Smooth muscle cell (in vitro differentiated cells): ENCODE results near the gene ZNF569. TPM values are rescaled to one million over a fixed set of nuclear protein-coding genes. Genes with fewer than 3 reads are reported as not detected.
"Not testable (repeated sequence)": the region's sequence is repeated elsewhere in the genome, so short reads cannot be mapped to it uniquely, and the experiment has no call there.

Experiments used
- DNase-seq: peaks from one replicate; lab custom pipeline; 2025; ENCODE audit not compliant: unreplicated experiment; lab: John Stamatoyannopoulos, UW
- H2AFZ ChIP-seq: fragments of 200-600 bp; sonication (generic); 2 replicates; pipeline ENCODE4 v1.6.0; 2016; ENCODE audit warnings: antibody characterized with exemption, low read depth, mild to moderate bottlenecking
- H3F3A ChIP-seq: fragments of 200-600 bp; sonication (generic); 2 replicates; pipeline ENCODE4 v1.6.0; 2017; ENCODE audit warnings: antibody characterized with exemption, low read depth
- H3K27ac ChIP-seq: fragments of 200-600 bp; sonication (generic); 2 replicates; pipeline ENCODE4 v1.5.1; 2016; ENCODE audit warnings: low read depth, mild to moderate bottlenecking
- H3K27me3 ChIP-seq: fragments of 200-600 bp; sonication (generic); 2 replicates; pipeline ENCODE4 v1.6.1; 2016; ENCODE audit warnings: low read depth, mild to moderate bottlenecking
- H3K36me3 ChIP-seq: fragments of 200-600 bp; sonication (generic); 2 replicates; pipeline ENCODE4 v1.5.1; 2016; ENCODE audit warnings: low read depth
- H3K4me1 ChIP-seq: fragments of 200-600 bp; sonication (generic); 2 replicates; pipeline ENCODE4 v1.5.1; 2016; ENCODE audit warnings: low read depth
- H3K4me2 ChIP-seq: fragments of 200-600 bp; sonication (generic); 2 replicates; pipeline ENCODE4 v1.6.0; 2016; ENCODE audit warnings: mild to moderate bottlenecking
- H3K4me3 ChIP-seq: fragments of 200-600 bp; sonication (generic); 2 replicates; pipeline ENCODE4 v1.5.1; 2016; ENCODE audit warnings: mild to moderate bottlenecking
- H3K79me2 ChIP-seq: fragments of 200-600 bp; sonication (generic); 2 replicates; pipeline ENCODE4 v1.6.0; 2016; ENCODE audit warnings: low read depth, mild to moderate bottlenecking
- H3K9ac ChIP-seq: fragments of 200-600 bp; sonication (generic); 2 replicates; pipeline ENCODE4 v1.6.0; 2016; ENCODE audit warnings: low read depth
- H3K9me3 ChIP-seq: fragments of 200-600 bp; sonication (generic); replicated peaks from 2 replicates; pipeline ENCODE4 v1.5.1; 2016; ENCODE audit warnings: low read depth
- H4K20me1 ChIP-seq: fragments of 200-600 bp; sonication (generic); 2 replicates; pipeline ENCODE4 v1.6.0; 2016; ENCODE audit warnings: low read depth
- WGBS: methylation state at CpG from one replicate; pipeline ENCODE4 v1.1.7; 2016; ENCODE audit warnings: low lambda C conversion rate; 5-methylcytosine and 5-hydroxymethylcytosine counted together
- polyA plus RNA-seq: library from polyadenylated mRNA; unstranded; fragments of >200 nt; fragmentation: Nextera tagmentation; extraction: Ambion mirVana; gene quantifications from 2 replicates; pipeline ENCODE4 v1.2.1, GENCODE V29; 2016
- total RNA-seq: library from RNA; depleted of rRNA; stranded (reverse); fragments of >200 nt; gene quantifications from 2 replicates; pipeline ENCODE4 v1.2.3, GENCODE V29; 2014
- TF ChIP-seq, protein P1 (sequence below): fragments of 200-600 bp; sonication (generic); IDR thresholded peaks from 2 replicates; pipeline ENCODE4 v1.5.1; 2017; ENCODE audit warnings: borderline replicate concordance, mild to moderate bottlenecking, antibody characterized with exemption; ENCODE audit not compliant: insufficient read depth, poor library complexity, severe bottlenecking

The ZNF569 gene
- total and polyA plus RNA-seq, 2 experiments from 2014 or later, result 3.8 to 6.6 TPM

DNA sequence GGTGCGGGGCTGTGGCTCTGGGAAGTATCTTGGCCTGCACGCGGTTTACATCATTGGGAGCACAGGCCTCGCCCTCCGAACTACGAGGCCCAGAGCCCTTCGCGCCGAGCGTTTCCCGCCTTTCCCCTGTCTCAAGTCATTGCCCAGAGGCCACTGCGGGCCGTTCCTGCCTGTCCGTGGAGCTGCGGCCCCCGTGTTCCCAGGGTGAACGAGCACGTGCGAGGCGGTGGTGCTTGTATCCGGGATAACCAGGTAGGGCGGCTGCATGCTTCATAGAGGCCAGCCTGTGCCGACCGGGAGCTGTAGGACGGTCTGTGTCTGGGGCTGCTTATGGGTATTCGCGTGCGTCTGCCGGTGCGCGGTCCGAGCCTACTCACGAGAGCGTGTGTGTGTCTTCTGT lies 63.8 kb downstream of the ZNF569 start:
- no peaks in the 10 kb centered on the region for H3K27me3 ChIP-seq
- 96% methylated on average over 34 of the region's 34 CpGs for WGBS
- no peak overlapping the region for H3K9ac ChIP-seq
- H3K4me3 ChIP-seq, result no peak overlapping the region
- no peak overlapping the region for H2AFZ ChIP-seq
- no peaks in the 10 kb centered on the region for H3K36me3 ChIP-seq
- no peak overlapping the region for H3K27ac ChIP-seq
- H3K4me2 ChIP-seq, result no peak overlapping the region
- no peak for DNase-seq
- no peaks in the 10 kb centered on the region for H3F3A ChIP-seq
- H3K4me1 ChIP-seq, result no peaks in the 10 kb centered on the region
- H4K20me1 ChIP-seq, result no peaks in the 10 kb centered on the region
- H3K79me2 ChIP-seq, result no peaks in the 10 kb centered on the region
- TF ChIP-seq, protein P1, sequence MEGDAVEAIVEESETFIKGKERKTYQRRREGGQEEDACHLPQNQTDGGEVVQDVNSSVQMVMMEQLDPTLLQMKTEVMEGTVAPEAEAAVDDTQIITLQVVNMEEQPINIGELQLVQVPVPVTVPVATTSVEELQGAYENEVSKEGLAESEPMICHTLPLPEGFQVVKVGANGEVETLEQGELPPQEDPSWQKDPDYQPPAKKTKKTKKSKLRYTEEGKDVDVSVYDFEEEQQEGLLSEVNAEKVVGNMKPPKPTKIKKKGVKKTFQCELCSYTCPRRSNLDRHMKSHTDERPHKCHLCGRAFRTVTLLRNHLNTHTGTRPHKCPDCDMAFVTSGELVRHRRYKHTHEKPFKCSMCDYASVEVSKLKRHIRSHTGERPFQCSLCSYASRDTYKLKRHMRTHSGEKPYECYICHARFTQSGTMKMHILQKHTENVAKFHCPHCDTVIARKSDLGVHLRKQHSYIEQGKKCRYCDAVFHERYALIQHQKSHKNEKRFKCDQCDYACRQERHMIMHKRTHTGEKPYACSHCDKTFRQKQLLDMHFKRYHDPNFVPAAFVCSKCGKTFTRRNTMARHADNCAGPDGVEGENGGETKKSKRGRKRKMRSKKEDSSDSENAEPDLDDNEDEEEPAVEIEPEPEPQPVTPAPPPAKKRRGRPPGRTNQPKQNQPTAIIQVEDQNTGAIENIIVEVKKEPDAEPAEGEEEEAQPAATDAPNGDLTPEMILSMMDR, result no peak
- H3K9me3 ChIP-seq, result peaks cover 22% of the 10 kb centered on the region

DNA sequence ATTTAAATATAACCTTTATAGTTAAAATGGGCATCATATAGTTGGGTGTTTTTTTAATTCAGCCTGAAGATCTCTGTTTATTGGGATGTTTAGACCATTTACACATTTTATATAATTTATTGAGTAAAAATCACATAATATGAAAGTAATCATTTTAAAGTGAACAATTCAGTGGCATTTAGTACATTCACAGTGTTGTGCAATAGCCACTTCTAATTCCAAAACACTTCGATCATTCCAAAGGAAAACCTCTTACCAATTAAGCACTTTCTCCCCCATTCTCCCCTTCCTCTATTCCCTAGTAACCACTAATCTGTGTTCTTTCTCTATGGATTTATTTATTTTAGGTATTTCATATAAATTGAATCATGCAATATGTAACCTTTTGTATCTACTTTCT lies 66.2 kb downstream of the ZNF569 start:
- Histone ChIP-seq H3F3A (no peaks in the 10 kb centered on the region), H3K4me2 (no peak overlapping the region), H3K79me2 (no peaks in the 10 kb centered on the region), H3K27me3 (no peaks in the 10 kb centered on the region), H3K9me3 (peaks cover 25% of the 10 kb centered on the region), H3K36me3 (no peaks in the 10 kb centered on the region), H2AFZ (no peak overlapping the region), H4K20me1 (no peaks in the 10 kb centered on the region), H3K4me1 (no peaks in the 10 kb centered on the region), H3K9ac (no peak overlapping the region), H3K4me3 (no peak overlapping the region), H3K27ac (no peak overlapping the region)
- TF ChIP-seq, protein P1, result no peak
- DNase-seq, result no peak
- 96% methylated on average over 1 of the region's 1 CpG for WGBS

DNA sequence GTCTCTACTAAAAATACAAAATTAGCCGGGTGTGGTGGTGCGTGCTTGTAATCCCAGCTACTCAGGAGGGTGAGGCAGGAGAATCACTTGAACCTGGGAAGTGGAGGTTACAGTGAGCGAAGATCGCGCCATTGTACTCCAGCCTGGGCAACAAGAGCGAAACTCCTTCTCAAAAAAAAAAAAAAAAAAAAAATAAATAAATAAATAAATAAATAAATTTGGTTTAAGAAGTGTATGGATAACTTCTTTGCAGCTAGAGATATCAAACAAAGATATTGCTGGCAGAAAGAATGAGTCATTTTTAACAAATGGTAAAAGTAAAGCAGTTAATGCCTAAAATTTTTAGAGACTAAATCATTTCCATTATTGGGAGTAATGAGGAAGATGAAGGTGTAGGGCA lies 75.8 kb downstream of the ZNF569 start:
- not testable (repeated sequence) for H2AFZ ChIP-seq, H3K9ac ChIP-seq, H3F3A ChIP-seq, H3K4me3 ChIP-seq, H3K4me2 ChIP-seq, H3K4me1 ChIP-seq, DNase-seq, H3K27me3 ChIP-seq, H4K20me1 ChIP-seq, H3K79me2 ChIP-seq, H3K27ac ChIP-seq
- 98% methylated on average over 6 of the region's 6 CpGs for WGBS
- peaks cover 61% of the 10 kb centered on the region for H3K9me3 ChIP-seq
- peaks cover 40% of the 10 kb centered on the region for H3K36me3 ChIP-seq

DNA sequence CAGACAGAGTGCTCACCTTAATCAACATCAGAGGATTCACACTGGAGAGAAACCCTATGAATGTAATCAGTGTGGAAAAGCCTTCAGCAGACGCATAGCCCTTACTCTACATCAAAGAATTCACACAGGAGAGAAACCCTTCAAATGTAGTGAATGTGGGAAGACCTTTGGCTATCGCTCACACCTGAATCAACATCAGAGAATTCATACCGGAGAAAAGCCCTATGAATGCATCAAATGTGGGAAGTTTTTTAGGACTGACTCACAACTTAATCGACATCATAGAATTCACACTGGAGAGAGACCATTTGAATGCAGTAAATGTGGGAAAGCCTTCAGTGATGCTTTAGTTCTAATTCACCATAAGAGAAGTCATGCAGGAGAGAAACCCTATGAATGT lies 78.0 kb downstream of the ZNF569 start:
- no peak for DNase-seq
- Histone ChIP-seq H3F3A (no peaks in the 10 kb centered on the region), H3K27ac (no peak overlapping the region), H3K27me3 (no peaks in the 10 kb centered on the region), H3K36me3 (peaks cover 61% of the 10 kb centered on the region), H3K9ac (no peak overlapping the region), H3K9me3 (peaks cover 78% of the 10 kb centered on the region), H3K79me2 (no peaks in the 10 kb centered on the region), H3K4me1 (no peaks in the 10 kb centered on the region), H3K4me2 (no peak overlapping the region), H3K4me3 (no peak overlapping the region), H2AFZ (no peak overlapping the region), H4K20me1 (no peaks in the 10 kb centered on the region)
- WGBS, result over 99% methylated on average over 4 of the region's 4 CpGs
- TF ChIP-seq, protein P1, result no peak
